ACC112 (cell line): ENCODE results near the gene MYOD1.

ENCODE experiments used
- H2AFZ ChIP-seq: fragments of 200-600 bp; sonication (generic); one replicate; pipeline ENCODE4 v1.6.0; 2017; ENCODE audit warnings: antibody characterized with exemption, low read length; ENCODE audit not compliant: unreplicated experiment
- H3K27ac ChIP-seq: fragments of 200-600 bp; sonication (generic); 2 replicates; pipeline ENCODE4 v1.5.1; 2014; ENCODE audit warnings: low read depth, mild to moderate bottlenecking, antibody characterized with exemption, low read length, moderate library complexity
- H3K27me3 ChIP-seq: fragments of 200-600 bp; sonication (generic); 2 replicates; pipeline ENCODE4 v1.6.1; 2014; ENCODE audit warnings: mild to moderate bottlenecking, antibody characterized with exemption, low read length, moderate library complexity, mixed read lengths; ENCODE audit not compliant: insufficient read depth
- H3K36me3 ChIP-seq: fragments of 200-600 bp; sonication (generic); 2 replicates; pipeline ENCODE4 v1.6.1; 2016; ENCODE audit warnings: mild to moderate bottlenecking, antibody characterized with exemption, low read length, moderate library complexity, mixed read lengths; ENCODE audit not compliant: insufficient read depth
- H3K4me1 ChIP-seq: fragments of 200-600 bp; sonication (generic); one replicate; pipeline ENCODE4 v1.6.1; 2016; ENCODE audit warnings: low read length, mixed read lengths; ENCODE audit not compliant: insufficient read depth, unreplicated experiment, control insufficient read depth
- H3K4me3 ChIP-seq: fragments of 200-600 bp; sonication (generic); 2 replicates; pipeline ENCODE4 v1.5.1; 2014; ENCODE audit warnings: mild to moderate bottlenecking, low read depth, low read length
- H3K79me2 ChIP-seq: fragments of 200-600 bp; sonication (generic); one replicate; pipeline ENCODE4 v1.6.0; 2016; ENCODE audit warnings: low read length; ENCODE audit not compliant: control insufficient read depth, unreplicated experiment, insufficient read depth

Gene MYOD1

DNA sequence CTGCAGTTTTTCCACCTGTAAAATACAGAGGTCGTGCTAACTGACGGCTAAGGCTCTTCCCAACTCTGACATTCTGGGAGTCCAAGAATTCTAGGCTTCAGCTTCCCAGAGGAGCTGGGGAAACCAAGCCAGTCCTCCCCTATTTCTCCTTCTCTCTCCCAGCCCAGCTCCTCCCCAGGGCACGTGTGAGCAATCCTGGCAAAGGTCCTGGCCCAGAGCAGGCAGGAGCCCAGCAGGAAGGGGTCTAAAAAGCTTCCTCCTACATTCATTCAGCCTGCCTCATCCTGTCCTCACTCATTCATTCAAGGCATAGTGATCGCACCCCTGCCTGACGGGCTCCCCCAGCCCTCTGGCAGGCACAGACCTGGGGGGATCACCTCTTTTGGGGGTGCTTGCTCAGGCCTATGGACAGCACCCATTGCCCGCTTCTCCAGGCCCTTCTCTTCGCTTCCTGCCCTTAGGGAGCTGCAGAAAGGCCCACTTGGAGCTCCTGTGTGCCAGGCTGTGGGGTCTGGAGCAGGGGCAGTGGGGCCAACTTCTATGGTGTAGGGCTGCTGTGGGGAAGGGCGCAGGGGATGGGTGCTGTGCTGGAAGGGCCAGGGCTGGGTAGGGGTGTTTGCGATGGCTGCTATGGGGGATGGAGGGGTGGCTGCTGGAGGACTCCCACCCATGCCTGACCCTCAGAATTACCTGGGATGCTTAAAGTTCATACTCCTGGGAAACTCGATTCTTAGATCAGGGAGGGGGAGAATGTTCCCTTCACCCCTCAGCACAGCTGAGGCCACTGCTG, 25.0 kb downstream of the MYOD1 start:
- no peaks in the 10 kb centered on the region for H3K79me2 ChIP-seq
- H3K4me3 ChIP-seq = no peak overlapping the region
- H3K27me3 ChIP-seq = peaks cover 12% of the 10 kb centered on the region
- H3K27ac ChIP-seq = no peak overlapping the region
- no peaks in the 10 kb centered on the region for H3K36me3 ChIP-seq
- H2AFZ ChIP-seq = no peak overlapping the region
- H3K4me1 ChIP-seq = peaks cover 13% of the 10 kb centered on the region

DNA sequence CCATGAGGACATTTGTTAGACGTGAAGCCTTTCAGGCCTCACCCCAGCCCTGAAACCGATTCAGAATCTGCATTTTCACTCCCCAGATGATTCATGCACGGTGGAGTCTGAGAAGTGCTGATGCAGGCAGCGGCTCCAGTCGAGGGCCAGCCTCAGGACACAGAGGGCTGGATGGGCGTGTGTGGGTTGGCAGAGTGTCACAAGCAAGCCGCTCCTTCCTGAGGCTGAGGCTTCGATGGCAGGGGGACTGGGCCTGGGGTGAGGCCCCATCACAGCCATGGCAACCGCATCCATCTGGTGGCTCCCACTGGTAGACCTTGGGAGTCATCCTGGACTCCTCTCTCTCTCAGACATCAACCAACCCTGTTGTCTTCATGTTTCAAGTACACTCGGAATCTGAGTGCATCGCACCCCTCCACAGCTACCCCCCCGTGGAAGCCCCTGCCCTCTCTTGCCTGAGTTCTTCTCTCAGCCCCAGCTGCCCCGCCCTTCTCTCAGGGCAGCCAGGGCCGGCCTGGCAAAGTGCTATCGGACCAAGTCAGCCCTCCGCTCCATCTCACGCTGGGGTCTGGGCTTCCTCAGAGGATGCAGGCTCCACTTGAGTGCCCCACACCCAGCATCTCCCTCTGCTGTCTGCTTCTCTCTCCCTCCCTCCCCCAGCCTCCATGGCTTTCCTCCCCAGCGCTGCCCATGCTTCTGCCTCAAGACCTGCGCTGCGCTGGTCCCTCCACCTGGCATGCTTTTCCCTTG, 25.8 kb downstream of the MYOD1 start:
- H3K4me3 ChIP-seq = no peak overlapping the region
- H2AFZ ChIP-seq = no peak overlapping the region
- H3K4me1 ChIP-seq = peaks cover 13% of the 10 kb centered on the region
- H3K79me2 ChIP-seq = no peaks in the 10 kb centered on the region
- H3K27me3 ChIP-seq = peaks cover 8% of the 10 kb centered on the region
- no peaks in the 10 kb centered on the region for H3K36me3 ChIP-seq
- no peak overlapping the region for H3K27ac ChIP-seq

DNA sequence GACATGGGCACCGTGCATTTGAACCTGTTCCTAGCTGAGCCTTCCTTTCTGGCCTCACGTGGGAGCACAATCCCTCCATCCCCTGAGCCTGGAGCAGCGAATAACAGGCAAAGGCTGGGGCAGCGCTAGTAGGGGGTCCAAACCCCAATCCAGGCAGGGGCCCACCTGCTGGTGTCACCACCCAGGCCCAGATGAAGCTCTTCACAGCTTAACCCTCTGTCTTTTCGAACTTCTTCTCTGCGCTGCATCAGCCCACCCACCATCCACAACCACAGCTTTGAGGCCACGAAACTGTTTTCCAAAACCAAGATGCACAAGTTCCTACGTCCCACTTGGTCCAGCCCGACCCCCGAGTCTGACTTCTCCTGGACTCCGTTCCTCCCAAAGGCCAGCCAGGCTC, 26.7 kb downstream of the MYOD1 start:
- Histone ChIP-seq H3K27me3 (peaks cover 17% of the 10 kb centered on the region), H3K79me2 (no peaks in the 10 kb centered on the region), H3K27ac (no peak overlapping the region), H3K4me1 (peaks cover 13% of the 10 kb centered on the region), H3K36me3 (no peaks in the 10 kb centered on the region), H2AFZ (no peak overlapping the region), H3K4me3 (no peak overlapping the region)

DNA sequence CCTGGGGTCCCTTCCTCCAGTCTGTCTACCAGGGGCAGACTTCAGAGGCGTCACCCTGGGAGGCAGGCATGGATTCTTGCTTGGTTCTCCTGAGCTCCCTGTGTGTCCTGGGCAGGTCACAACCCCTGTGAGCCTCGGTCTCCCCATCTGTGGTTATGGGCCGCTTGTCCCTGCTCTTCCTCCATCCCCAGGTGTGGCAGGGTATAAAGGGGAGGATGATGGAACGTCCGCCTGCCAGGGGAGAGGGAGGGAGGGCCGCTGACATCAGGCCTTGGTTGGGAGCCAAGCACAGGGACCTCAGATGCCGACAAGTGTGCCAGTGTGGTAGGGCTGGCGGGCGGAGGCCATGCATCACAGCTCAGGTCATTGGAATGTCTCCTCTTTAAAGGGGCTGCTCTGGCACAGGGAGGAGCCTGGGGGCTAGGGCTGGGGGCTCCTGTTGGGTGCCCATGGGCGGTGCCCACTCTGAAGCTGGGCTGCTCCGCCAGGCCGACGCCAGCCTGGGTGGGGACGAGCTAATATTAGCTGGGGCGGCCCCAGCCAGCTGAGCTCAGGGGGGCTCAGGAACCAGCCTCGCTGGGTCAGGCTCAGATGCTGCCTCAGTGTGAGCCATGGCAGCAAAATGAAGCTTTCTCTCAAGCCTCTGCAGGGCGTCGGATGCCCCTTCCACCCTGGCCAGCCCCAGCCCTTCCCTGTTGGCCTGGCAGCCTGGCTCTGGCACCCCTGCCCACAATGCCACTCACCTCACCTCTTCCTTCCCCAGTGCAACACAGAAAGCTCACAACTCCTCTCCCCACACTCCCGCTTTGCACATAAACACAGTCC, 28.0 kb downstream of the MYOD1 start:
- H3K4me3 ChIP-seq = no peak overlapping the region
- peaks cover 30% of the 10 kb centered on the region for H3K27me3 ChIP-seq
- H3K79me2 ChIP-seq = no peaks in the 10 kb centered on the region
- no peak overlapping the region for H2AFZ ChIP-seq
- H3K27ac ChIP-seq = no peak overlapping the region
- H3K36me3 ChIP-seq = no peaks in the 10 kb centered on the region
- peaks cover 13% of the 10 kb centered on the region for H3K4me1 ChIP-seq

DNA sequence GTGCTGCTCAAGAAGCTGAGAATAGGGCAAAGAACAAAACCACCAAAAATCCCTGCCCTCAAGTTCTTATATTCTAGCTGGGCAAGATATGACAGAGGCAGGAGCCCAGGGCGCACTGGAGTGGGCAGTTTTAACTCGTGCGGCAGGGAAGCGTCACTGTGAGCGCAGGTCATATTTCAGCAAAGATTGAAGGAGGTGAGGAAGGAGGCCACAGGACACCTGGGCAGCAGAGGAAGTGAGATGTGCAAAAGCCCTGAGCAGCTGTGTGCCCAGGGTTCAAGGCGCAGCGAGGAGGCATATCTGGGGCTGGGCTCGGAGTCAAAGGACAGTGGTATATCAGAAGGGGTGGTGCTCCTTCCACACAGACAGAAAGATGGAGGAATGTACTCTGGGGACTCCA, 28.7 kb downstream of the MYOD1 start:
- H3K27me3 ChIP-seq = peaks cover 37% of the 10 kb centered on the region
- no peak overlapping the region for H3K4me3 ChIP-seq
- no peak overlapping the region for H2AFZ ChIP-seq
- no peak overlapping the region for H3K27ac ChIP-seq
- peaks cover 13% of the 10 kb centered on the region for H3K4me1 ChIP-seq
- H3K79me2 ChIP-seq = no peaks in the 10 kb centered on the region
- no peaks in the 10 kb centered on the region for H3K36me3 ChIP-seq

DNA sequence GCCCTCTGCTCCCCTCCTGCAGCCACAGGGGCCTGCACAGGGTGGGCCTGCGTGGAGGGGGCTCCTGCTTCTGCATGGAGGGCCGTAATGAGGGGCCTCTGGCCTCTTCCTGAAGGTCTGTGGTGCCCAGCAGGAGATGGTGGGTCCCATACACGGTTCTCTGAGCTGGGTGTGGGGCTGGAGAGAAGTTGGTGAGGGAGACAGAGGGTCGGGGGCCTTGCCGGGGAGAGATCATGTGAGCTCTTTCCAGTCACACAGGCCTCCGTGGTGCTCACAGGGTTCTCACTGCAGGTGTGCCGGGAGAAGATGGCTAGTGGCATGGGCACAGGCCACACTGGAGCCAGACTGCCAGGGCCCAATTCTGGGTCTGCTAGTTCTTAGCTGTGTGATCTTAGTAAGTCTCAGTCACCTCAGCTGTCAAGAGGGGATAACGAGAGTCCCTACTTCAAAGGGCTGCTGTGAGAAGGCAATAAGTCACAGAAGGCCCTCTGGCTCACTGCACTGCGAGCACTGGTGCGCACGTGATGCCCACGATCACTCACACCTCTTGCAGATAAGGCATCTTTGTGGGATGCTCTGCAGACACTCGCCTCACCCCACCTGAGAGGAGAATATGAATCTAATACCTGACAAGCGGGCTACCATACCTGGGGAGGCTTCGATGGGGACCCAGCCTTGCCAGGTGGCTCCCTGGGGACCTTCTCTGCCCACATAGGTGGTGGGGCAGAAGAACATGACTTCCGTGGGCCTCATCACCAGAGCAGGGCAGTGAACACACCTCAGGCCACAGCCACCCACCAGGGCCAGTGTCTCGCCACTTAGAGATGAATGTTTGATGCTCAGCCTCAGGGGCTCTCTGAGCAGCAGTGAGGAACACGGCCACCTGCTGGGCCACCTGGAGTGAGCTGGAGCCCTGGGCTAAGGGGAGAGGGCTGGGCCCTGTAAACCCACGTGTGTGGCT, 29.7 kb downstream of the MYOD1 start:
- H3K4me1 ChIP-seq = peaks cover 5% of the 10 kb centered on the region
- no peak overlapping the region for H3K27ac ChIP-seq
- peaks cover 45% of the 10 kb centered on the region for H3K27me3 ChIP-seq
- no peaks in the 10 kb centered on the region for H3K79me2 ChIP-seq
- H3K36me3 ChIP-seq = no peaks in the 10 kb centered on the region
- H2AFZ ChIP-seq = no peak overlapping the region
- no peak overlapping the region for H3K4me3 ChIP-seq

DNA sequence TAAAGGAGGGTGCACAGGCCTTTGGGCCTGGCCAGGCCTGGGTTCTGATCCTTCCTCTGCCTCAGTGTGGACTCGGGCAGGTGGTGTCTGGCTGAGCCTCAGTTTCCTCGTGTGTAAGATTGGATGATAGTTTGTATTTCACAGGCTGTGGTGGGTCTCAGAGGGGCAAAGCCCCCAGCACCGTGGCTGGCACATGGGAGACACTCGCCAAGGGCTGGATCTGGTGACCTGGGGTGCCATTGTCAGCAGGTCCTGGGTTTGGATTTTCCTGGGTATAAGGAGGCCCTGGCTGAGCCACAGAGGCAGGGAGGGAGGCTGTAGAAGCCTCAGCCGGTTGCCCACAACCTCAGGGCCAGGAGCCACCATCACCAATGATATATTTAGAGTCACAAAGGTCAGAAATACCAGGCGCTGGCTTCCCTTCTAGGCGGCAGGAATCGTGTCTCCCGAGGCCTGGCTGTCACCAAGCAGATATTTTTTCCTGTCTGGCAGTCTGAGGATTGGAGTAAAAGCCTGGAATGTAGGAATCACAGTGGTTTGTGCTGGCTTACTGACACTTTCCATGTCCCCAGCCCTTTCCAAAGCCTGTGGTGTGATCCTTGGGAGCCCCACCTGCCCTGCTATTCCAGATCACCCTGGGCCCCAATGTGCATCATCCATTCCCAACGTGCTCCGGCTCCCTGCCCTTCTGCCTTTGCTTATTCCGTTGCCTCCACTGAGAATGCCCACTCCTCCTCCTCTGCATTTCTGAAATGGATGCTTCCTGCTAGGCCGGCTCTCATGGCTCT, 30.8 kb downstream of the MYOD1 start:
- Histone ChIP-seq H3K4me1 (no peaks in the 10 kb centered on the region), H3K27ac (no peak overlapping the region), H2AFZ (no peak overlapping the region), H3K79me2 (no peaks in the 10 kb centered on the region), H3K27me3 (peaks cover 57% of the 10 kb centered on the region), H3K36me3 (no peaks in the 10 kb centered on the region), H3K4me3 (no peak overlapping the region)

DNA sequence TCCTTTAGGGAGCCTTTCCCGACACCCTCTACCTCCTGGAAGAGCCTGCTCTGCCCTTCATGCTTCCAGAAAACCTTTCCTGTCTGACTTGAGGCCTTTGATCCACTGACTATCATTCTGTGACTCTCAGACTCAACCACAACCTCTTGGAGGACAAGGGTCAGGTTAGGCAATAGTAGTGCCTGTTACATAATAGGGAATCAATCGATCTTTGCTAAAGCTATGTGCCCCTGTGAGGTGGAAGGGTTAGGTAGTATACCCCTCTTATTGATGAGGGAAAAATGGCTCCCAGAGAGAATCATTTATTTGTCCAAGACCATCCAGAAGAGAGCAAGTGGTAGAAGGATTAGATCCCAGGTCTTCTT, 31.4 kb downstream of the MYOD1 start:
- Histone ChIP-seq H2AFZ (no peak overlapping the region), H3K79me2 (no peaks in the 10 kb centered on the region), H3K27me3 (peaks cover 62% of the 10 kb centered on the region), H3K4me1 (no peaks in the 10 kb centered on the region), H3K36me3 (no peaks in the 10 kb centered on the region), H3K27ac (no peak overlapping the region), H3K4me3 (no peak overlapping the region)

DNA sequence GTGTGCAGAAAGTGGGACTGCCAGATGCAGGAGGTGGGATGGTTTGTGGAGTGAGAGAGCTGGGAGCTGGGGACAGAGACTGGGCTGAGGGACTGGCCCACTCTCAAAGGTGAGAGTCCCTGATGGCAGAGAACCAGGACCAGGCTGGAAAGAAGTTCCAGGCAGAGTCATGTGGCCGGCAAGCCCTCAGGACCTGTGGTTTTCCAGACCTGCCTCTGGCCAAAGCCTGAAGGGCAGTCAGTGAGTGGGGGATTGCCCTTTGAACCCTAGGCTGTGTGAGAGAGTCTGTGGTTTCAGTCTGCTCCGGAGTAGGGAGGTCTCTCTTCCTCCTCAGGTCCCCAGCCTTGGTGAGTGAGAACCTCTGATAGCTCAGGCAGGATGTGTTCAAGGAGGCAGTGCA, 32.2 kb downstream of the MYOD1 start:
- peaks cover 66% of the 10 kb centered on the region for H3K27me3 ChIP-seq
- no peaks in the 10 kb centered on the region for H3K36me3 ChIP-seq
- H3K4me1 ChIP-seq = no peaks in the 10 kb centered on the region
- no peak overlapping the region for H3K4me3 ChIP-seq
- no peaks in the 10 kb centered on the region for H3K79me2 ChIP-seq
- H3K27ac ChIP-seq = no peak overlapping the region
- H2AFZ ChIP-seq = no peak overlapping the region
